K562 (cell line): ENCODE measurements around the gene PDIA4. TPM values are rescaled to one million over a fixed set of nuclear protein-coding genes. Genes with fewer than 3 reads are reported as not detected.

Experiments
- ATAC-seq: fragments of 200-7000 bp; cut with Tn5 transposase; 3 replicates; pipeline ENCODE4 v1.9.1; 2020; ENCODE audit warnings: moderate library complexity
- BruUV-seq: library from RNA; stranded (reverse); fragments of 400-500 nt; replicated peaks from 2 replicates; lab custom pipeline; 2021; lab: Mats Ljungman, UMichigan
- CTCF ChIA-PET: fragments of 300-600 bp; formaldehyde crosslinking; extraction: SDS; loops from one replicate; lab custom pipeline; 2021; ENCODE audit warnings: low intra/inter-chr PET ratio; lab: Yijun Ruan, JAX
- POLR2A ChIA-PET: fragments of 300-600, 350-650 bp; sonication (Branson Sonifier 250); formaldehyde crosslinking; extraction: SDS; loops from one replicate; lab custom pipeline; 2021; ENCODE audit warnings: antibody characterized with exemption, inconsistent platforms; lab: Yijun Ruan, JAX
- DNase-seq, 4 experiments: peaks; one replicate each; pipeline versions ENCODE4 v3.0.0 to v3.0.0-alpha.2; 2011 to 2018; ENCODE audit warnings: low spot score in 3 of 4, mixed read lengths in 3 of 4; ENCODE audit errors: extremely low read depth in 1 of 4
- FAIRE-seq: peaks from 2 replicates; lab custom pipeline; 2011; peaks lifted over from hg19 to GRCh38; lab: Jason Lieb, UNC
- H2AFZ ChIP-seq: 2 replicates; pipeline ENCODE4 v1.6.0; 2011; ENCODE audit warnings: low read depth, low read length, control low read depth, inconsistent platforms
- H3K27ac ChIP-seq: fragments of 200-600 bp; 3 replicates; pipeline ENCODE4 v1.8.0; 2011; ENCODE audit warnings: low read depth, mild to moderate bottlenecking, control low read depth, inconsistent platforms, low read length, moderate library complexity, mixed read lengths; ENCODE audit errors: extremely low read depth
- H3K27me3 ChIP-seq, 2 experiments: fragments of 300-600 bp in 1 of 2; 2 replicates in 1 of 2; 3 replicates in 1 of 2; pipeline versions ENCODE4 v1.6.0 to v1.8.0; 2011; ENCODE audit warnings: inconsistent platforms in 2 of 2, low read length in 2 of 2, mild to moderate bottlenecking in 1 of 2, mixed read lengths in 1 of 2, moderate library complexity in 1 of 2; ENCODE audit not compliant: control insufficient read depth in 2 of 2, insufficient read depth in 2 of 2
- H3K36me3 ChIP-seq: fragments of 300-600 bp; 3 replicates; pipeline ENCODE4 v1.8.0; 2011; ENCODE audit warnings: mild to moderate bottlenecking, low read length, inconsistent platforms; ENCODE audit not compliant: control insufficient read depth, insufficient read depth
- H3K4me1 ChIP-seq, 2 experiments: fragments of 200-600 bp in 1 of 2; replicated peaks in 1 of 2; 2 replicates in 1 of 2; 3 replicates in 1 of 2; pipeline versions ENCODE4 v1.5.1 to v1.8.0; 2011; ENCODE audit warnings: inconsistent platforms in 2 of 2, low read length in 2 of 2, mild to moderate bottlenecking in 1 of 2, mixed read lengths in 1 of 2, moderate library complexity in 1 of 2; ENCODE audit not compliant: control insufficient read depth in 2 of 2, insufficient read depth in 2 of 2
- H3K4me2 ChIP-seq: 2 replicates; pipeline ENCODE4 v1.6.1; 2011; ENCODE audit warnings: low read length, control low read depth, inconsistent platforms, mixed read lengths; ENCODE audit not compliant: insufficient read depth
- H3K4me3 ChIP-seq: fragments of 200-600 bp; sonication (generic), shearing (Covaris generic); 2 replicates; pipeline ENCODE4 v1.5.1; 2016; ENCODE audit warnings: control low read depth, inconsistent platforms
- H3K79me2 ChIP-seq: fragments of 200-600 bp; 3 replicates; pipeline ENCODE4 v1.8.0; 2011; ENCODE audit warnings: low read length, inconsistent platforms; ENCODE audit not compliant: control insufficient read depth, insufficient read depth
- H3K9ac ChIP-seq, 2 experiments: 2 replicates each; pipeline versions ENCODE4 v1.6.0 to v1.6.1; 2011; ENCODE audit warnings: low read depth in 2 of 2, low read length in 2 of 2, control low read depth in 1 of 2, inconsistent platforms in 1 of 2, mild to moderate bottlenecking in 1 of 2, mixed read lengths in 1 of 2; ENCODE audit not compliant: insufficient read depth in 1 of 2
- H3K9me1 ChIP-seq: one replicate; pipeline ENCODE4 v1.6.0; 2011; ENCODE audit warnings: inconsistent platforms, mild to moderate bottlenecking, low read length, moderate library complexity; ENCODE audit not compliant: control insufficient read depth, insufficient read depth
- H3K9me3 ChIP-seq: replicated peaks from 2 replicates; pipeline ENCODE4 v1.5.1; 2011; ENCODE audit warnings: low read depth, low read length, inconsistent platforms; ENCODE audit not compliant: control insufficient read depth, insufficient read depth
- H4K20me1 ChIP-seq: replicated peaks from 2 replicates; pipeline ENCODE4 v1.6.1; 2011; ENCODE audit warnings: low read length, inconsistent platforms, mixed read lengths; ENCODE audit not compliant: control insufficient read depth, insufficient read depth
- RBM25 ChIP-seq: fragments of 200-400 bp; formaldehyde crosslinking; IDR thresholded peaks from 2 replicates; pipeline ENCODE4 v1.6.1; 2018; ENCODE audit warnings: low read length, low read depth, moderate library complexity; ENCODE audit not compliant: severe bottlenecking
- TBP ChIP-seq: optimal IDR thresholded peaks from 2 replicates; pipeline ENCODE3; 2011; ENCODE audit warnings: low read depth, low read length, improper control_type of control experiment
- ZNF121 ChIP-seq: sonication (generic); formaldehyde crosslinking; conservative IDR thresholded peaks from 2 replicates; pipeline ENCODE4 v1.8.0; 2022; ENCODE audit warnings: missing genetic modification reagents
- WGBS: fragments of 100-300 bp; shearing (Covaris generic); methylation state at CpG from one replicate; pipeline ENCODE4 v1.1.6; 2016; ENCODE audit warnings: low coverage, mixed read lengths; ENCODE audit not compliant: insufficient coverage; ENCODE audit errors: missing lambda C conversion rate; 5-methylcytosine and 5-hydroxymethylcytosine counted together
- in situ Hi-C: fragments of 300-500 bp; cut with MboI; formaldehyde crosslinking; loops from 4 replicates; pipeline ENCODE4 v1.15.0; 2018; ENCODE audit warnings: inconsistent platforms, mixed read lengths
- intact Hi-C: fragments of 100-400 bp; cut with micrococcal nuclease; formaldehyde crosslinking; loops from 2 replicates; pipeline ENCODE4 v1.14.2; 2022
- polyA plus RNA-seq, 8 experiments: library from polyadenylated mRNA; depleted of rRNA in 4 of 8; stranded (reverse) in 5 of 8; unstranded in 3 of 8; fragments of >200 nt; fragmentation: Nextera tagmentation in 2 of 8; fragmentation: Illumina TruSeq in 1 of 8; extraction: Ambion mirVana in 2 of 8; extraction: Trizol in 1 of 8; gene quantifications; 2 replicates each; pipeline versions ENCODE4 v1.2.1 to v1.2.3, GENCODE V29; 2011 to 2014; ENCODE audit warnings: inconsistent platforms in 1 of 8, missing spikeins in 1 of 8
- total RNA-seq, 7 experiments: library from RNA; depleted of rRNA in 6 of 7; stranded (reverse); fragments of >200 nt in 6 of 7; fragmentation: Illumina TruSeq in 2 of 7; extraction: Trizol in 2 of 7; gene quantifications; 2 replicates each; pipeline versions ENCODE4 v1.2.1 to v1.2.3, GENCODE V29; 2011 to 2021; ENCODE audit warnings: low replicate concordance in 1 of 7
- TF ChIP-seq, protein P1 (sequence below): fragments of 450-650 bp; formaldehyde crosslinking; conservative IDR thresholded peaks from 2 replicates; pipeline ENCODE4 v1.4.0; 2022; ENCODE audit warnings: mild to moderate bottlenecking, missing genetic modification characterization
- TF ChIP-seq, protein P2 (sequence below): fragments of 250-450 bp; sonication (Bioruptor Pico); IDR thresholded peaks from 2 replicates; pipeline ENCODE4 v1.4.0; 2020

Gene PDIA4
- total and polyA plus RNA-seq, 9 of the 15 experiments (the other 6 are each of a cell fraction or from before 2014, with no cell fraction given): 9.1 to 175 (median 146) TPM

DNA sequence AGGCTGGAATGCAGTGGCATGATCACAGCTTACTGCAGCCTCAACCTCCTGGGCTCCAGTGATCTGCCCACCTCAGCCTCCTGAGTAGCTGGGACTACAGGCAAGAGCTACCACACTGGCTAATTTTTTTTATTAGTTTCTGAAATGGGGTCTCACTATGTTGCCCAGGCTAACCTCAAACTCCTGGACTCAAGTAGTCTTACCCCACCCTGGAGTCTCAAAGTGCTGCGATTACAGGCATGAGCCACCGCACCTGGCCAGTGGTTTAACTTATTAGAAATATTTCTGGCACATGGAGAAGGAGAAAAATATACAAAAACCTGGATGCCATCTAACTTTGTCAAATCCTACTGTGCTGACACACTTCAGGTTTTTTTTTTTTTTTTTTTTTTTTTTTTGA lies 47.0 kb upstream of the PDIA4 start:
- Histone ChIP-seq H3K27me3 (no peaks in the 10 kb centered on the region), H4K20me1 (no peaks in the 10 kb centered on the region), H3K9me1 (no peaks in the 10 kb centered on the region), H3K79me2 (no peaks in the 10 kb centered on the region), H3K27ac (no peak overlapping the region), H3K36me3 (peaks cover 43% of the 10 kb centered on the region; the same call in 2 of the 3 replicates), H3K4me3 (no peak overlapping the region), H3K9ac (no peak overlapping the region)
- BruUV-seq: no TSS peak
- POLR2A ChIA-PET: no interaction called here
- no peak for ATAC-seq
- no peak for FAIRE-seq
- peak; percentile 94 for TF ChIP-seq ZNF121 (CRISPR knock-in tag)
- TF ChIP-seq RBM25: peak; percentile 23
- no peak for TF ChIP-seq TBP
- TF ChIP-seq, protein P1, sequence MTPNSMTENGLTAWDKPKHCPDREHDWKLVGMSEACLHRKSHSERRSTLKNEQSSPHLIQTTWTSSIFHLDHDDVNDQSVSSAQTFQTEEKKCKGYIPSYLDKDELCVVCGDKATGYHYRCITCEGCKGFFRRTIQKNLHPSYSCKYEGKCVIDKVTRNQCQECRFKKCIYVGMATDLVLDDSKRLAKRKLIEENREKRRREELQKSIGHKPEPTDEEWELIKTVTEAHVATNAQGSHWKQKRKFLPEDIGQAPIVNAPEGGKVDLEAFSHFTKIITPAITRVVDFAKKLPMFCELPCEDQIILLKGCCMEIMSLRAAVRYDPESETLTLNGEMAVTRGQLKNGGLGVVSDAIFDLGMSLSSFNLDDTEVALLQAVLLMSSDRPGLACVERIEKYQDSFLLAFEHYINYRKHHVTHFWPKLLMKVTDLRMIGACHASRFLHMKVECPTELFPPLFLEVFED (CRISPR knock-in tag): no peak
- TF ChIP-seq, protein P2, sequence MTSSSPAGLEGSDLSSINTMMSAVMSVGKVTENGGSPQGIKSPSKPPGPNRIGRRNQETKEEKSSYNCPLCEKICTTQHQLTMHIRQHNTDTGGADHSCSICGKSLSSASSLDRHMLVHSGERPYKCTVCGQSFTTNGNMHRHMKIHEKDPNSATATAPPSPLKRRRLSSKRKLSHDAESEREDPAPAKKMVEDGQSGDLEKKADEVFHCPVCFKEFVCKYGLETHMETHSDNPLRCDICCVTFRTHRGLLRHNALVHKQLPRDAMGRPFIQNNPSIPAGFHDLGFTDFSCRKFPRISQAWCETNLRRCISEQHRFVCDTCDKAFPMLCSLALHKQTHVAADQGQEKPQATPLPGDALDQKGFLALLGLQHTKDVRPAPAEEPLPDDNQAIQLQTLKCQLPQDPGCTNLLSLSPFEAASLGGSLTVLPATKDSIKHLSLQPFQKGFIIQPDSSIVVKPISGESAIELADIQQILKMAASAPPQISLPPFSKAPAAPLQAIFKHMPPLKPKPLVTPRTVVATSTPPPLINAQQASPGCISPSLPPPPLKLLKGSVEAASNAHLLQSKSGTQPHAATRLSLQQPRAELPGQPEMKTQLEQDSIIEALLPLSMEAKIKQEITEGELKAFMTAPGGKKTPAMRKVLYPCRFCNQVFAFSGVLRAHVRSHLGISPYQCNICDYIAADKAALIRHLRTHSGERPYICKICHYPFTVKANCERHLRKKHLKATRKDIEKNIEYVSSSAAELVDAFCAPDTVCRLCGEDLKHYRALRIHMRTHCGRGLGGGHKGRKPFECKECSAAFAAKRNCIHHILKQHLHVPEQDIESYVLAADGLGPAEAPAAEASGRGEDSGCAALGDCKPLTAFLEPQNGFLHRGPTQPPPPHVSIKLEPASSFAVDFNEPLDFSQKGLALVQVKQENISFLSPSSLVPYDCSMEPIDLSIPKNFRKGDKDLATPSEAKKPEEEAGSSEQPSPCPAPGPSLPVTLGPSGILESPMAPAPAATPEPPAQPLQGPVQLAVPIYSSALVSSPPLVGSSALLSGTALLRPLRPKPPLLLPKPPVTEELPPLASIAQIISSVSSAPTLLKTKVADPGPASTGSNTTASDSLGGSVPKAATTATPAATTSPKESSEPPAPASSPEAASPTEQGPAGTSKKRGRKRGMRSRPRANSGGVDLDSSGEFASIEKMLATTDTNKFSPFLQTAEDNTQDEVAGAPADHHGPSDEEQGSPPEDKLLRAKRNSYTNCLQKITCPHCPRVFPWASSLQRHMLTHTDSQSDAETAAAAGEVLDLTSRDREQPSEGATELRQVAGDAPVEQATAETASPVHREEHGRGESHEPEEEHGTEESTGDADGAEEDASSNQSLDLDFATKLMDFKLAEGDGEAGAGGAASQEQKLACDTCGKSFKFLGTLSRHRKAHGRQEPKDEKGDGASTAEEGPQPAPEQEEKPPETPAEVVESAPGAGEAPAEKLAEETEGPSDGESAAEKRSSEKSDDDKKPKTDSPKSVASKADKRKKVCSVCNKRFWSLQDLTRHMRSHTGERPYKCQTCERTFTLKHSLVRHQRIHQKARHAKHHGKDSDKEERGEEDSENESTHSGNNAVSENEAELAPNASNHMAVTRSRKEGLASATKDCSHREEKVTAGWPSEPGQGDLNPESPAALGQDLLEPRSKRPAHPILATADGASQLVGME (CRISPR knock-in tag): no peak
- TF ChIP-seq, all 486 proteins: peak for 2
- in situ Hi-C loops: no loop called here
- intact Hi-C loops: loop anchor here (10.0 kb wide), 1 partner anchor 500 kb away; no protein-coding TSS in a partner anchor
- no peak for DNase-seq
- 94% methylated on average over 2 of the region's 2 CpGs for WGBS
- Histone ChIP-seq H3K9me3 (no peaks in the 10 kb centered on the region), H3K4me2 (no peak overlapping the region), H3K4me1 (peaks cover 0 to 12% of the 10 kb centered on the region in 2 experiments; a peak in 1 of 5 replicates), H2AFZ (no peak overlapping the region)
- CTCF ChIA-PET: no interaction called here
